H1 (cell line): ENCODE data around the gene POLR2M.

Experiments
- CTCF ChIP-seq, 3 experiments: IDR thresholded peaks; 1 replicate in 2 of 3; 2 replicates in 1 of 3; pipeline versions ENCODE4 v1.5.1 to v1.6.1; 2011; ENCODE audit warnings: low read length in 3 of 3, mild to moderate bottlenecking in 3 of 3, inconsistent platforms in 2 of 3, low read depth in 1 of 3, moderate library complexity in 1 of 3; ENCODE audit not compliant: insufficient read depth in 1 of 3; ENCODE audit errors: control extremely low read depth in 1 of 3
- POLR2A ChIP-seq, 2 experiments: IDR thresholded peaks; 1 replicate in 1 of 2; 2 replicates in 1 of 2; pipeline ENCODE4 v1.6.1; 2011; ENCODE audit warnings: low read depth in 2 of 2, low read length in 2 of 2, mild to moderate bottlenecking in 2 of 2; ENCODE audit errors: control extremely low read depth in 1 of 2

GRCh38 chr15:57676585-57676984, 29.9 kb upstream of the POLR2M start:
- TF ChIP-seq CTCF (IDR thresholded peaks at IDR 0.05; ENCODE audit: control extremely low read depth in 1 of 3, insufficient read depth in 1 of 3, low read depth in 1 of 3, low read length in 3 of 3) (no peak), POLR2A (IDR thresholded peaks at IDR 0.05; ENCODE audit: control extremely low read depth in 1 of 2, low read depth in 2 of 2, low read length in 2 of 2) (no peak)
